Chondrocyte (in vitro differentiated cells): Measurements from ENCODE around the gene GALNT9. TPM values are rescaled to one million over a fixed set of nuclear protein-coding genes. Genes with fewer than 3 reads are reported as not detected.

Experiments
- DNase-seq: peaks from one replicate; pipeline ENCODE4 v3.0.0; 2021; ENCODE audit warnings: mixed read lengths, low spot score
- H3K27ac Mint-ChIP-seq: one replicate; pipeline ENCODE4 v1.8.0; 2021; ENCODE audit warnings: mild to moderate bottlenecking, moderate library complexity, mixed read lengths; ENCODE audit not compliant: unreplicated experiment
- H3K27me3 Mint-ChIP-seq: 2 replicates; pipeline ENCODE4 v1.8.0; 2021; ENCODE audit warnings: low read depth, mixed read lengths
- H3K36me3 Mint-ChIP-seq: 2 replicates; pipeline ENCODE4 v1.8.0; 2021; ENCODE audit warnings: low read depth, mixed read lengths
- H3K4me1 Mint-ChIP-seq: 2 replicates; pipeline ENCODE4 v1.8.0; 2021; ENCODE audit warnings: low read depth, mild to moderate bottlenecking, mixed read lengths
- H3K4me3 Mint-ChIP-seq: one replicate; pipeline ENCODE4 v1.8.0; 2021; ENCODE audit warnings: mild to moderate bottlenecking, moderate library complexity, mixed read lengths; ENCODE audit not compliant: unreplicated experiment
- H3K9me3 Mint-ChIP-seq: 2 replicates; pipeline ENCODE4 v1.8.0; 2021; ENCODE audit warnings: low read depth, mixed read lengths
- CTCF ChIP-seq: fragments of 200-600 bp; sonication (generic); IDR thresholded peaks from 2 replicates; pipeline ENCODE4 v1.5.0; 2021; ENCODE audit warnings: antibody characterized with exemption, mild to moderate bottlenecking, moderate library complexity
- total RNA-seq: library from RNA; stranded (reverse); gene quantifications from 3 replicates; pipeline ENCODE4 v1.2.1, GENCODE V29; 2021

Gene GALNT9
- total RNA-seq, 1 donor from 2014 or later = not detected

GRCh38 chr12:132176920-132177551 is 152.4 kb downstream of the GALNT9 start:
- no peaks in the 10 kb centered on the region for H3K4me1 Mint-ChIP-seq
- H3K9me3 Mint-ChIP-seq = no peaks in the 10 kb centered on the region
- no peak overlapping the region for H3K27ac Mint-ChIP-seq
- no peak for TF ChIP-seq CTCF
- H3K4me3 Mint-ChIP-seq = no peak overlapping the region
- H3K36me3 Mint-ChIP-seq = no peaks in the 10 kb centered on the region
- H3K27me3 Mint-ChIP-seq = peaks cover 52% of the 10 kb centered on the region
- DNase-seq = no peak

GRCh38 chr12:132176385-132176919 is 152.9 kb downstream of the GALNT9 start:
- Mint-ChIP-seq H3K27ac (no peak overlapping the region), H3K4me1 (no peaks in the 10 kb centered on the region), H3K36me3 (no peaks in the 10 kb centered on the region), H3K4me3 (no peak overlapping the region), H3K27me3 (peaks cover 54% of the 10 kb centered on the region), H3K9me3 (no peaks in the 10 kb centered on the region)
- TF ChIP-seq CTCF = no peak
- DNase-seq = no peak

GRCh38 chr12:132175496-132176384 is 153.6 kb downstream of the GALNT9 start:
- Mint-ChIP-seq H3K4me1 (no peaks in the 10 kb centered on the region), H3K4me3 (no peak overlapping the region), H3K27me3 (peaks cover 48% of the 10 kb centered on the region), H3K36me3 (no peaks in the 10 kb centered on the region), H3K27ac (no peak overlapping the region), H3K9me3 (no peaks in the 10 kb centered on the region)
- TF ChIP-seq CTCF = no peak
- no peak for DNase-seq

GRCh38 chr12:132174839-132175490 is 154.4 kb downstream of the GALNT9 start:
- peaks cover 55% of the 10 kb centered on the region for H3K27me3 Mint-ChIP-seq
- no peak overlapping the region for H3K27ac Mint-ChIP-seq

More at GRCh38 chr12:132174839-132175490, 154.4 kb downstream of the GALNT9 start:
- no peak for TF ChIP-seq CTCF
- no peaks in the 10 kb centered on the region for H3K4me1 Mint-ChIP-seq
- no peaks in the 10 kb centered on the region for H3K9me3 Mint-ChIP-seq
- H3K4me3 Mint-ChIP-seq = no peak overlapping the region
- no peak for DNase-seq
- H3K36me3 Mint-ChIP-seq = no peaks in the 10 kb centered on the region
